ENCODE data around the gene TRIM69. TPM values are rescaled to one million over a fixed set of nuclear protein-coding genes. Genes with fewer than 3 reads are reported as not detected.
"Not testable (repeated sequence)": the region's sequence is repeated elsewhere in the genome, so short reads cannot be mapped to it uniquely, and the experiment has no call there.

The TRIM69 gene, protein sequence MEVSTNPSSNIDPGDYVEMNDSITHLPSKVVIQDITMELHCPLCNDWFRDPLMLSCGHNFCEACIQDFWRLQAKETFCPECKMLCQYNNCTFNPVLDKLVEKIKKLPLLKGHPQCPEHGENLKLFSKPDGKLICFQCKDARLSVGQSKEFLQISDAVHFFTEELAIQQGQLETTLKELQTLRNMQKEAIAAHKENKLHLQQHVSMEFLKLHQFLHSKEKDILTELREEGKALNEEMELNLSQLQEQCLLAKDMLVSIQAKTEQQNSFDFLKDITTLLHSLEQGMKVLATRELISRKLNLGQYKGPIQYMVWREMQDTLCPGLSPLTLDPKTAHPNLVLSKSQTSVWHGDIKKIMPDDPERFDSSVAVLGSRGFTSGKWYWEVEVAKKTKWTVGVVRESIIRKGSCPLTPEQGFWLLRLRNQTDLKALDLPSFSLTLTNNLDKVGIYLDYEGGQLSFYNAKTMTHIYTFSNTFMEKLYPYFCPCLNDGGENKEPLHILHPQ
- 21.0 and 24.7 TPM in 2 replicates for total RNA-seq (2014; rRNA removed; shearing (Covaris generic))

- no peak for DNase-seq (ENCODE audit: low spot score)
These were observed at the start of gene TRIM69 for GRCh38 chr15:44736181-44736765. TRIM69 (plus strand) TSS chr15:44736528; CDS start chr15:44736705, 177 bp downstream.

- not testable (repeated sequence) for DNase-seq (ENCODE audit: low spot score)
These were observed 47.0 kb upstream of the TRIM69 start for GRCh38 chr15:44689318-44689717.

DNA sequence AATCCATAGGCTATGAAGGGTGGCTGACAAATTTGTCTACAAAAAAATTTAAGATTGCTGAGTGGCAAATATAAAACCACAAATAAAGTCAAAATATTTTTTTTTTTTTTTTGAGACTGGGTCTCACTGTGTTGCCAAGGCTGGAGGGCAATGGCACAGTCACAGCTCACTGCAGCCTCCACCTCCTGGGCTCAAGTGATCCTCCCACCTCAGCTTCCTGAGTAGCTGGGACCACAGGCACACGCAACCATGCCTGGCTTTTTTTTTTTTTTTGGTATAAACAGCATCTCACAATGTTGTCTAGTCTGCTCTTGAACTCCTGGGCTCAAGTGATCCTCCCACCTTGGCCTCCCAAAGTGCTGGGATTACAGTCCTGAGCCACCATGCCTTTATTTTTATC, 46.1 kb upstream of the TRIM69 start:
- DNase-seq (ENCODE audit: low spot score) = not testable (repeated sequence)

DNA sequence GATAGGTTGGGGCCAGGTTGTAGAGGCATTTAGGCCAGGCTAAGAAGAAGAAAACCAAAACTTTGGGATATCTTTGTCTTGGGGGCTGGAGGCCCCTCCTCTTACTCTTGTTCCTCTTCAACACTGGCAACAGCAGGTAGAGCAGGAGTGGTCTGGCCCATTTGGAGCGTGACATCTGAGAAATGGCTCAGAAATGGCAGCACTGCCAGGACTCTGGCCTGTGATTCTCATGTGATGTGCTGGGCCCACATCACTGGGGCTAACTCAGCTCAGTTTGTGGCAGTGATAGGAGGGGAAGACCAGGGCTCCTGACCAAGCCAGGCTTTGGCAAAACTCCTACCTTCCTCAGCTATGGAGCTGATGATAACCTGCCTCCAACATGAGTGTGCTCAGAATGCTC, 43.7 kb upstream of the TRIM69 start:
- no peak for DNase-seq (ENCODE audit: low spot score)

GRCh38 chr15:44694416-44694815, 41.9 kb upstream of the TRIM69 start:
- no peak for DNase-seq (ENCODE audit: low spot score)

DNA sequence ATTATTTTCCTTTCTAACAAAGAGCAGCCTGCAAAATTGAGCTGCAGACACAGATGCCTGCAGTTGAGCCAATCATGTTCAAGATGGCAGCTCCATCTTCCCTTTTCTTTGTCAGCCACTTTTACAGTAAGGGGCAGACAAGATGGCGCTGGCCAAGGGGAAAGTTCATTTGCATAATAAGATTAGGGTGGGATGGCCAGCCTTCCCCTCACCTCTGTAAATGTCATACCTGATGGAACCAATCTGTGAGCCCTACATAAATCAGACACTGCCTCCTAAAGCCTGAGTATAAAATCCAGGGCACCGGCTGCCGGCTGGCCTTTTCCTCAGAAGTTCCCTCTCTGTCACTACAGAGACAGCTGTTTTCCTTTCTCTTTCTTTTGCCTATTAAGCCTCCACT, 41.0 kb upstream of the TRIM69 start:
- DNase-seq (ENCODE audit: low spot score) = no peak

DNA sequence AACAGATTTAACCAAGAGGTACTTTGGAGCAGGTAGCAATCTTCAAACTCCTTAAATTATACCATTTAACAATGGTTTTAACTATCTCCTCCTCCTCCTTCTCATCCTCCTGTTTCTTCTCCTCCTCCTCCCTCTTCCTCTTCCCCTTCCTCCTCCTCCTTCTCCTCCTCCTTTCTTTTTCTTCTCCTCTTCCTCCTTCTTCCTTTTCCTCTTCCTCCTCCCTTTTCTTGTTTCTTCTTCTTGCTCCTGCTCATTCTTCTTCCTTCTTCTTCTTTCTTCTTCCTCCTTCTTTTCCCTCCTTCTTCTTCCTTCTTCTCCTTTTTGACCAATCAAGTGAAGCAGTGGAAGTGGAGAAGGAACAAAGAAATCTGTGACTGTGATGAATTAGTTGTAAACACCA, 39.3 kb upstream of the TRIM69 start:
- DNase-seq (ENCODE audit: low spot score) = no peak

- no peak for DNase-seq (ENCODE audit: low spot score)
These were observed 37.7 kb upstream of the TRIM69 start for GRCh38 chr15:44698641-44699040.

- DNase-seq (ENCODE audit: low spot score) = not testable (repeated sequence)
These were observed 35.7 kb upstream of the TRIM69 start for GRCh38 chr15:44700676-44701075.

GRCh38 chr15:44705986-44706385, 30.3 kb upstream of the TRIM69 start:
- DNase-seq (ENCODE audit: low spot score) = no peak

DNA sequence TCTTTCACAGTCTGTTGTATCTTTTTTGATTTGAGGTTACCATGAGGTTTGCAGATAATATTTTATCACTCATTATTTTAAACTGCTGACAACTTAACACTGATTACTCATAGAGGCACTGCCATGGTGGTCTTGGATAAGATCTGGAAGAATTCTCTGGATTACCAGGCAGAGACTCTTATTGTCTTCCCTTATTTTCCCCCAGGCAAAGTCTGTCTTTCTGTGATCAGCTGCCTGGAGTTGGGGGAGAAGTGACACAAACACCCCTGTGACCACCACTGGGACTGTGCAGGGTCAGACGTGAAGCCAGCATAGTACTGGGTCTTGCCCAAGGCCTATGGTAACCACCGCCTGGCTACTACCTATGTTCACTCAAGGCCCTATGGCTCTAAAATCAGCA, 29.9 kb upstream of the TRIM69 start:
- no peak for DNase-seq (ENCODE audit: low spot score)

GRCh38 chr15:44706946-44707636, 29.2 kb upstream of the TRIM69 start:
- no peak for DNase-seq (ENCODE audit: low spot score)

GRCh38 chr15:44710236-44711095, 25.9 kb upstream of the TRIM69 start:
- DNase-seq (ENCODE audit: low spot score) = no peak

DNA sequence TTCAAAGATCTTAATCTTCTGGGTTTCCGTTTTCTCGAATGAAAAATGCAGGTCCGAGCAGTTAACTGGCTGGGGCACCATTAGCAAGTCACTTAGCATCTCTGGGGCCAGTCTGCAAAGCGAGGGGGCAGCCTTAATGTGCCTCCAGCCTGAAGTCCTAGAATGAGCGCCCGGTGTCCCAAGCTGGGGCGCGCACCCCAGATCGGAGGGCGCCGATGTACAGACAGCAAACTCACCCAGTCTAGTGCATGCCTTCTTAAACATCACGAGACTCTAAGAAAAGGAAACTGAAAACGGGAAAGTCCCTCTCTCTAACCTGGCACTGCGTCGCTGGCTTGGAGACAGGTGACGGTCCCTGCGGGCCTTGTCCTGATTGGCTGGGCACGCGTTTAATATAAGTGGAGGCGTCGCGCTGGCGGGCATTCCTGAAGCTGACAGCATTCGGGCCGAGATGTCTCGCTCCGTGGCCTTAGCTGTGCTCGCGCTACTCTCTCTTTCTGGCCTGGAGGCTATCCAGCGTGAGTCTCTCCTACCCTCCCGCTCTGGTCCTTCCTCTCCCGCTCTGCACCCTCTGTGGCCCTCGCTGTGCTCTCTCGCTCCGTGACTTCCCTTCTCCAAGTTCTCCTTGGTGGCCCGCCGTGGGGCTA, 25.1 kb upstream of the TRIM69 start, which contains the start of the genes B2M and PATL2:
Gene B2M, plus strand, starts transcription at position 422 of the 647 bp plus-strand sequence. Its CDS starts 30 bp downstream, at position 452.
Gene PATL2, minus strand, starts transcription at position 228 of the 647 bp plus-strand sequence. CDS start 34,833 bp downstream, outside the sequence.
- peak; percentile 96 for DNase-seq (ENCODE audit: low spot score)

- no peak for DNase-seq (ENCODE audit: low spot score)
These were observed 24.5 kb upstream of the TRIM69 start for GRCh38 chr15:44711743-44712345.

GRCh38 chr15:44712346-44713005, 23.9 kb upstream of the TRIM69 start:
- DNase-seq (ENCODE audit: low spot score) = peak; percentile 89

- DNase-seq (ENCODE audit: low spot score) = no peak
These were observed 23.0 kb upstream of the TRIM69 start for GRCh38 chr15:44713006-44713966.

DNA sequence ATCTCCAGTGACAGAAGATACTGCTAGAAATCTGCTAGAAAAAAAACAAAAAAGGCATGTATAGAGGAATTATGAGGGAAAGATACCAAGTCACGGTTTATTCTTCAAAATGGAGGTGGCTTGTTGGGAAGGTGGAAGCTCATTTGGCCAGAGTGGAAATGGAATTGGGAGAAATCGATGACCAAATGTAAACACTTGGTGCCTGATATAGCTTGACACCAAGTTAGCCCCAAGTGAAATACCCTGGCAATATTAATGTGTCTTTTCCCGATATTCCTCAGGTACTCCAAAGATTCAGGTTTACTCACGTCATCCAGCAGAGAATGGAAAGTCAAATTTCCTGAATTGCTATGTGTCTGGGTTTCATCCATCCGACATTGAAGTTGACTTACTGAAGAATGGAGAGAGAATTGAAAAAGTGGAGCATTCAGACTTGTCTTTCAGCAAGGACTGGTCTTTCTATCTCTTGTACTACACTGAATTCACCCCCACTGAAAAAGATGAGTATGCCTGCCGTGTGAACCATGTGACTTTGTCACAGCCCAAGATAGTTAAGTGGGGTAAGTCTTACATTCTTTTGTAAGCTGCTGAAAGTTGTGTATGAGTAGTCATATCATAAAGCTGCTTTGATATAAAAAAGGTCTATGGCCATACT, 21.1 kb upstream of the TRIM69 start:
- no peak for DNase-seq (ENCODE audit: low spot score)
